PC-3 (cell line): ENCODE results near the gene TMEM167B. TPM values are rescaled to one million over a fixed set of nuclear protein-coding genes. Genes with fewer than 3 reads are reported as not detected.

Source experiments
- ATAC-seq: fragments of 200-7000 bp; cut with Tn5 transposase; 2 replicates; pipeline ENCODE4 v1.9.1; 2020; ENCODE audit warnings: mild to moderate bottlenecking, moderate library complexity
- BruUV-seq: library from RNA; stranded (reverse); fragments of 400-500 nt; replicated peaks from 2 replicates; lab custom pipeline; 2021; lab: Mats Ljungman, UMichigan
- CTCF ChIA-PET: fragments of 300-600 bp; sonication (Branson Sonifier 250); formaldehyde crosslinking; loops from one replicate; lab custom pipeline; 2022; ENCODE audit warnings: antibody characterized with exemption; lab: Charles Lee
- POLR2A ChIA-PET: fragments of 300-600 bp; sonication (Branson Sonifier 250); formaldehyde crosslinking; loops from one replicate; lab custom pipeline; 2022; ENCODE audit warnings: antibody characterized with exemption; ENCODE audit not compliant: unreplicated experiment; lab: Charles Lee
- DNase-seq: peaks from one replicate; pipeline ENCODE4 v3.0.0-alpha.2; 2015
- H2AFZ ChIP-seq: fragments of 300-600 bp; sonication (generic); 2 replicates; pipeline ENCODE4 v1.6.0; 2016; ENCODE audit warnings: antibody characterized with exemption, low read length
- H3F3A ChIP-seq: fragments of 300-600 bp; sonication (generic); one replicate; pipeline ENCODE4 v1.6.0; 2017; ENCODE audit warnings: antibody characterized with exemption, low read length, control low read depth, mild to moderate bottlenecking; ENCODE audit not compliant: unreplicated experiment
- H3K27ac ChIP-seq: fragments of 300-600 bp; sonication (generic); 2 replicates; pipeline ENCODE4 v1.5.1; 2016; ENCODE audit warnings: mild to moderate bottlenecking, low read length
- H3K27me3 ChIP-seq: fragments of 300-600 bp; sonication (generic); 2 replicates; pipeline ENCODE4 v1.6.1; 2016; ENCODE audit warnings: low read length, mixed read lengths
- H3K36me3 ChIP-seq: fragments of 300-600 bp; sonication (generic); 2 replicates; pipeline ENCODE4 v1.6.1; 2016; ENCODE audit warnings: low read depth, mixed run types, low read length, mixed read lengths
- H3K4me1 ChIP-seq: fragments of 300-600 bp; sonication (generic); 2 replicates; pipeline ENCODE4 v1.5.1; 2016; ENCODE audit warnings: low read length; ENCODE audit not compliant: insufficient read depth
- H3K4me2 ChIP-seq: fragments of 300-600 bp; sonication (generic); 2 replicates; pipeline ENCODE4 v1.6.0; 2016; ENCODE audit warnings: low read length
- H3K4me3 ChIP-seq: fragments of 300-600 bp; sonication (generic); 2 replicates; pipeline ENCODE4 v1.5.1; 2016; ENCODE audit warnings: mild to moderate bottlenecking, low read length, mixed read lengths
- H3K79me2 ChIP-seq: fragments of 300-600 bp; sonication (generic); 2 replicates; pipeline ENCODE4 v1.6.1; 2017; ENCODE audit warnings: low read length, mixed read lengths
- H3K9ac ChIP-seq: fragments of 300-600 bp; sonication (generic); 2 replicates; pipeline ENCODE4 v1.6.0; 2016; ENCODE audit warnings: mild to moderate bottlenecking, low read length
- H3K9me2 ChIP-seq: fragments of 300-600 bp; sonication (generic); replicated peaks from 2 replicates; pipeline ENCODE4 v1.6.1; 2016; ENCODE audit warnings: mixed run types, low read length, mixed read lengths
- H3K9me3 ChIP-seq: fragments of 300-600 bp; sonication (generic); 2 replicates; pipeline ENCODE4 v1.6.1; 2016; ENCODE audit warnings: low read length, mixed read lengths
- H4K20me1 ChIP-seq: fragments of 300-600 bp; sonication (generic); 2 replicates; pipeline ENCODE4 v1.6.1; 2016; ENCODE audit warnings: low read length, mixed read lengths
- CTCF ChIP-seq: fragments of 300-600 bp; sonication (generic); conservative IDR thresholded peaks from 2 replicates; pipeline ENCODE4 v1.5.1; 2017; ENCODE audit warnings: antibody characterized with exemption, low read depth, mild to moderate bottlenecking, low read length
- EZH2 ChIP-seq: fragments of 300-600 bp; sonication (generic); IDR thresholded peaks from one replicate; pipeline ENCODE4 v1.6.1; 2017; ENCODE audit warnings: antibody characterized with exemption, mild to moderate bottlenecking, low read length; ENCODE audit not compliant: unreplicated experiment
- EZH2phosphoT487 ChIP-seq: fragments of 300-600 bp; sonication (generic); IDR thresholded peaks from 2 replicates; pipeline ENCODE4 v1.6.1; 2018; ENCODE audit warnings: mild to moderate bottlenecking, antibody characterized with exemption, low read length, borderline replicate concordance
- intact Hi-C: fragments of 100-400 bp; cut with micrococcal nuclease; formaldehyde crosslinking; loops from 2 replicates; pipeline ENCODE4 v1.9.0; 2023
- total RNA-seq: library from RNA; depleted of rRNA; stranded (reverse); fragments of >200 nt; gene quantifications from 2 replicates; pipeline ENCODE4 v1.2.3, GENCODE V29; 2014

Gene TMEM167B
- total RNA-seq, 1 experiment from 2014 or later = 27.7 TPM

GRCh38 chr1:109131800-109132199, 41.2 kb downstream of the TMEM167B start:
- no peaks in the 10 kb centered on the region for H3K36me3 ChIP-seq
- no peak overlapping the region for H3K4me3 ChIP-seq
- no peak for DNase-seq
- no peaks in the 10 kb centered on the region for H4K20me1 ChIP-seq
- H3K27me3 ChIP-seq = no peaks in the 10 kb centered on the region
- no peak overlapping the region for H3K27ac ChIP-seq
- no peak overlapping the region for H3K4me2 ChIP-seq
- H3K79me2 ChIP-seq = no peaks in the 10 kb centered on the region
- H3K9me3 ChIP-seq = no peaks in the 10 kb centered on the region
- H3K9ac ChIP-seq = no peak overlapping the region
- intact Hi-C loops = no loop called here
- BruUV-seq = no TSS peak
- ATAC-seq = no peak
- TF ChIP-seq EZH2phosphoT487 = no peak
- no peak for TF ChIP-seq CTCF
- no peak for TF ChIP-seq EZH2
- no peaks in the 10 kb centered on the region for H3K9me2 ChIP-seq
- CTCF ChIA-PET = no interaction called here
- H2AFZ ChIP-seq = no peak overlapping the region
- H3F3A ChIP-seq = no peaks in the 10 kb centered on the region
- POLR2A ChIA-PET = no interaction called here
- H3K4me1 ChIP-seq = no peaks in the 10 kb centered on the region

DNA sequence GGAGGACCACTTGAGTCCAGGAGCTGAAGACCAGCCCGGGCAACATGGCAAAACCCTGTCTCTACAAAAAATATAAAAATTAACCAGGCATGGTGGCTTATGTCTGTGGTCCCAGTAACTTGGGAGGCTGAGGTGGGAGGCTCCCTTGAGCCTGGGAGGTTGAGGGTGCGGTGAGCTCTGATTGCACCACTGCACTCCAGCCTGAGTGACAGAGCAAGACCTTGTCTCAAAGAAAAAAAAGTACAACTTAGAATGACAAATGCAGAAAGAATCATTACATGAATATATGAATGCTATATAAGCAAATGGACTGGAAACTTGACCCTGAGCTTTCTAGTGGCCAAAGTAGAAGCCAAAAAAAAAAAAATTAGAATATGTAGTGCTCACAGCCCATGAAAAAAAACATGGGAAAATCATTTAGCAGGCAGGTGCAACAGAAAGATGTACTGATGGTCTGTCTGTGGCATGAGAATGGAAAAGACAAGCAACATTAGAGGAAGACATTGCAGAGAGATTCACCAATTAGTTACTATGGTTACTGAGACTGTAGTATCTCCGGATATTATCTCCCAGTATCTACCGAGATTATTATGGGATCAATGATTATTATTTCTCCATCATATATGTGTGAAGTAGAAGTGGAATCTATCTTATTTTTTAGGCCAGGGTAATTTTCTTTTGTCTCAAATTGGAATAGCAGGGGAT, 42.6 kb downstream of the TMEM167B start:
- Histone ChIP-seq H3K79me2 (no peaks in the 10 kb centered on the region), H3F3A (no peaks in the 10 kb centered on the region), H3K27me3 (no peaks in the 10 kb centered on the region), H3K4me2 (no peak overlapping the region), H3K9me2 (no peaks in the 10 kb centered on the region), H4K20me1 (no peaks in the 10 kb centered on the region), H3K4me3 (no peak overlapping the region), H2AFZ (no peak overlapping the region), H3K27ac (no peak overlapping the region), H3K9ac (no peak overlapping the region), H3K4me1 (no peaks in the 10 kb centered on the region), H3K9me3 (no peaks in the 10 kb centered on the region), H3K36me3 (no peaks in the 10 kb centered on the region)
- TF ChIP-seq CTCF (no peak), EZH2phosphoT487 (no peak), EZH2 (no peak)
- ChIA-PET CTCF (no interaction called here), POLR2A (no interaction called here)
- intact Hi-C loops = no loop called here
- ATAC-seq (no peak), DNase-seq (no peak)
- no TSS peak for BruUV-seq

DNA sequence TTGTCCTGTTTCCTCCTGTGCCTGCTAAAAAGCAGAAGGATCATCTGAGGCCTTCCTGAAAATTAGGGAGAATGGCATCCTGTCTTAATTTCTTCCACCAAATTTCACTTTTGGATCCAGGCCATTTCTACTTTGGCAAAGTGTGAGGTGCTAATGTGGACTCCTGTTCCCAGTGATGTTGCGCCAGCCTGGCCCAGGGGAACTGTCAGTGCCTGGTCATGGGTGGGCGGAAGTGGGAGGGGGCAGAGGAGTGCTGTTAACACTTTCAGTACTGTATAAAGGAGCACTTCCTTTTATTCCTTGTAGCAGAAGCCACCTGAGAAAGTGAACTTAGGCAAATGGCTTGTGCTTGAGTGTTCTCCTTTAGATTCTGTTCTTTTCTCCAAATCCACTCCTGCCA, 43.3 kb downstream of the TMEM167B start:
- CTCF ChIA-PET = no interaction called here
- ATAC-seq = no peak

More for the DNA sequence above, 43.3 kb downstream of the TMEM167B start:
- Histone ChIP-seq H3K4me1 (no peaks in the 10 kb centered on the region), H2AFZ (no peak overlapping the region), H3F3A (no peaks in the 10 kb centered on the region), H3K79me2 (no peaks in the 10 kb centered on the region), H3K36me3 (no peaks in the 10 kb centered on the region), H3K9me2 (no peaks in the 10 kb centered on the region), H3K9me3 (no peaks in the 10 kb centered on the region), H3K27me3 (no peaks in the 10 kb centered on the region), H3K4me3 (no peak overlapping the region), H3K9ac (no peak overlapping the region), H4K20me1 (no peaks in the 10 kb centered on the region), H3K4me2 (no peak overlapping the region), H3K27ac (no peak overlapping the region)
- no peak for DNase-seq
- intact Hi-C loops = no loop called here
- POLR2A ChIA-PET = no interaction called here
- BruUV-seq = no TSS peak
- no peak for TF ChIP-seq EZH2
- TF ChIP-seq CTCF = no peak
- TF ChIP-seq EZH2phosphoT487 = no peak
